Measurements from ENCODE around the gene LAMTOR1.

DNA sequence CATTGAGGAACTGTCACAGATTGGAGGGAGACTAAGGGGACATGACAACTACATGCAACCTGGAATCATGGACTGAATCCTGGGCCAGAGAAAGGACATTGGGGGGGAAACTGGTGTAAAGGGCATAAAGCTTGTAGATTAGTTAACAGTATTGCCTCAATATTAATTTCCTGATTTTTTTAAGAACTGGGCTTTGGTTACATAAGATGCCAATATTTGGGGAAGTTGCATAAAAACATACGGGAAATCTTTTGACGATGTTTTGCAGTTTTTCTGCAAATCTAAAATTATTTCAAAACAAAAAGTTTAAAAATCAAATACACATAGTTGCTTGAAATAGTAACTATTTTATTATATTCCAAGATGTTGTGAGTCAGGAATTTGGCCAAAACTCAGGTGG lies 29.5 kb upstream of the LAMTOR1 start:
- TF ChIP-seq EZH2 (IDR thresholded peaks at IDR 0.05; ENCODE audit: borderline replicate concordance, control insufficient read depth, low read depth, low read length) (no peak), CBX3 (IDR thresholded peaks at IDR 0.05; ENCODE audit: borderline replicate concordance, low read depth) (no peak), POLR2AphosphoS2 (IDR thresholded peaks at IDR 0.05; ENCODE audit: low read depth, low read length) (no peak), ZNF274 (IDR thresholded peaks at IDR 0.05; ENCODE audit: insufficient read depth, insufficient read length) (no peak), JUNB (IDR thresholded peaks at IDR 0.05) (no peak), MYC (IDR thresholded peaks at IDR 0.05; ENCODE audit: insufficient read depth, insufficient read length, insufficient replicate concordance, low read length, severe bottlenecking) (no peak), ESRRA (IDR thresholded peaks at IDR 0.05; ENCODE audit: low read length) (no peak), KLF5 (IDR thresholded peaks at IDR 0.05; ENCODE audit: partially characterized antibody) (no peak), ZZZ3 (IDR thresholded peaks at IDR 0.05; ENCODE audit: control insufficient read depth, insufficient read length, low read depth) (no peak), SIX5 (IDR thresholded peaks at IDR 0.05; ENCODE audit: low read depth, low read length, severe bottlenecking) (no peak), SMAD1 (IDR thresholded peaks at IDR 0.05; ENCODE audit: low read depth, partially characterized antibody) (no peak), ASH2L (IDR thresholded peaks at IDR 0.05; ENCODE audit: borderline replicate concordance, low read depth) (no peak)
- TF ChIP-seq, protein P1, sequence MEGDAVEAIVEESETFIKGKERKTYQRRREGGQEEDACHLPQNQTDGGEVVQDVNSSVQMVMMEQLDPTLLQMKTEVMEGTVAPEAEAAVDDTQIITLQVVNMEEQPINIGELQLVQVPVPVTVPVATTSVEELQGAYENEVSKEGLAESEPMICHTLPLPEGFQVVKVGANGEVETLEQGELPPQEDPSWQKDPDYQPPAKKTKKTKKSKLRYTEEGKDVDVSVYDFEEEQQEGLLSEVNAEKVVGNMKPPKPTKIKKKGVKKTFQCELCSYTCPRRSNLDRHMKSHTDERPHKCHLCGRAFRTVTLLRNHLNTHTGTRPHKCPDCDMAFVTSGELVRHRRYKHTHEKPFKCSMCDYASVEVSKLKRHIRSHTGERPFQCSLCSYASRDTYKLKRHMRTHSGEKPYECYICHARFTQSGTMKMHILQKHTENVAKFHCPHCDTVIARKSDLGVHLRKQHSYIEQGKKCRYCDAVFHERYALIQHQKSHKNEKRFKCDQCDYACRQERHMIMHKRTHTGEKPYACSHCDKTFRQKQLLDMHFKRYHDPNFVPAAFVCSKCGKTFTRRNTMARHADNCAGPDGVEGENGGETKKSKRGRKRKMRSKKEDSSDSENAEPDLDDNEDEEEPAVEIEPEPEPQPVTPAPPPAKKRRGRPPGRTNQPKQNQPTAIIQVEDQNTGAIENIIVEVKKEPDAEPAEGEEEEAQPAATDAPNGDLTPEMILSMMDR (IDR thresholded peaks at IDR 0.05 in 2 of 3, conservative IDR thresholded peaks at IDR 0.05 in 1 of 3; ENCODE audit: control insufficient read depth in 2 of 3, extremely low read depth in 1 of 3, insufficient read depth in 1 of 3, low read depth in 3 of 3, low read length in 3 of 3) = no peak
